Left renal pelvis (tissue), 4 donors: Measurements from ENCODE around the gene TMEM120B. TPM values are rescaled to one million over a fixed set of nuclear protein-coding genes. Genes with fewer than 3 reads are reported as not detected.
A peak's percentile ranks its signal among the peaks of the same experiment; 100 is the strongest.
"Not testable (repeated sequence)": the region's sequence is repeated elsewhere in the genome, so short reads cannot be mapped to it uniquely, and the experiment has no call there.

Experiments
- DNase-seq, 4 donors: peaks; one replicate each; pipeline ENCODE4 v3.0.0-alpha.2; 2013; ENCODE audit warnings: low read depth in 4 of 4, low spot score in 3 of 4
- polyA plus RNA-seq, 4 donors: library from polyadenylated mRNA; unstranded; fragments of 120-200 nt; gene quantifications; one replicate each; pipeline ENCODE4 v1.2.1, GENCODE V29; 2013; ENCODE audit not compliant: insufficient read length in 4 of 4

Gene TMEM120B
- polyA plus RNA-seq, 4 donors = 7.9 to 13.6 (median 10.3) TPM

- DNase-seq = no peak
These were observed 25.8 kb downstream of the TMEM120B start for GRCh38 chr12:121738340-121738858.

DNA sequence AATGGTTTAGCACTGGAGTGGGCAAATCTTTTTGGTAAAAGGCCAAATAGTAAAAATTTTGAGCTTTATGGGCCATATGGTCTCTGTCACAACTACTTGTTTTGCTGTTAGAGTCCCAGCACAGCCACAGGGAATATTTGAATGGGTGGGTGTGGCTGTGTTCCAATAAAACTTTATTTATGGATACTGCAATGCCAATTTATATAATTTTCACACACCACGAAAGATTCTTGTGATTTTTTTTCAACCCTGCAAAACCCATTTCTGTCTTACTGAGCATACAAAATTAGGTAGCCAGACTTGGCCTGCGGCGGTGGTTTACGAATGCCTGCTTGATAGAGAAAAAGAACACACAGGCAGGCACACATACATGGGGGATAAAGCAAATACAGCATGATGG lies 28.3 kb downstream of the TMEM120B start:
- no peak for DNase-seq

DNA sequence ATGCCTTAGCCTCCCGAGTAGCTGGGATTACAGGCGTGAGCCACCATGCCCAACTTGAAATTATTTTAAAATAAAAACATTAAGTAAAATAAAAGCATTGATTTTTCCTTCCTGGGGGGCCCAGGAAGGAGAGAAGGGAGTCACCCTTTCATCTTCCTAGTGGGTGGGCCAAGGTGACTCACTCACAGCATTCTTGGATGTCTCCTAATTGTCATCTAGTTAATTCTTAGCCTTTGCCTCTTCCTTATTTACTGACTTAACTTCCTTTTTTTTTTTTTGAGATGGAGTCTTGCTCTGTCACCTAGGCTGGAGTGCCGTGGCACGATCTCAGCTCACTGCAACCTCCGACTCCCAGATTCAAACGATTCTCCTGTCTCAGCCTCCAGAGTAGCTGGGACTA lies 29.2 kb downstream of the TMEM120B start:
- no peak for DNase-seq

DNA sequence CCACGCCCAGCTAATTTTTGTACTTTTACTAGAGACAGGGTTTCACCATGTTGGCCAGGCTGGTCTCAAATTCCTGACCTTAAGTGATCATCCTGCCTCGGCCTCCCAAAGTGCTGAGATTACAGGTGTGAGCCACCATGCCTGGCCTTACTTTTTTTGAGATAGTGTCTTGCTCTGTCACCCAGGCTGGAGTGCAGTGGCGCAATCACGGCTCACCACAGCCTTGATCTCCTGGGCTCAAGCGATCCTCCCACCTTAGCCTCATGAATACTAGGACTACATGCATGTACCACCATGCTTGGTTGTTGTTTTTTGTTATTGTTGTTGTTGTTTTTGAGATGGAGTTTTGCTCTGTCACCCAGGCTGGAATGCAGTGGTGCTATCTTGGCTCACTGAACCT lies 33.0 kb downstream of the TMEM120B start:
- DNase-seq = not testable (repeated sequence)

DNA sequence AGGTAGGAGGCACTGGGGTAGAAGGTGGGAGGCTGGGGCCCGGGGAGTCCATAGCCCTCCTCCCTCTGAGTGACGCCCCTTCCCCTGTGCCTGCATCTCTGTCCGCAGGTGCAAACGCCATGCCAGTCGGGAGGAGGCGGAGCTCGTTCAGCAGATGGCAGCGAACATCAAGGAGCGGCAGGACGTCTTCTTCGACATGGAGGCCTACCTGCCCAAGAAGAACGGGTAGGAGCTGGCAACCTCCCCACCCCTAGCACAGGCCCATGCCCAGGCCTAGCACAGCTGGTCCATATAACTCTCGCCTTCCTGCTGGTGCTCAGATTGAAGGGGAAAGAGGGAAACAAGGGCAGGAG lies 35.6 kb downstream of the TMEM120B start:
- no peak for DNase-seq

DNA sequence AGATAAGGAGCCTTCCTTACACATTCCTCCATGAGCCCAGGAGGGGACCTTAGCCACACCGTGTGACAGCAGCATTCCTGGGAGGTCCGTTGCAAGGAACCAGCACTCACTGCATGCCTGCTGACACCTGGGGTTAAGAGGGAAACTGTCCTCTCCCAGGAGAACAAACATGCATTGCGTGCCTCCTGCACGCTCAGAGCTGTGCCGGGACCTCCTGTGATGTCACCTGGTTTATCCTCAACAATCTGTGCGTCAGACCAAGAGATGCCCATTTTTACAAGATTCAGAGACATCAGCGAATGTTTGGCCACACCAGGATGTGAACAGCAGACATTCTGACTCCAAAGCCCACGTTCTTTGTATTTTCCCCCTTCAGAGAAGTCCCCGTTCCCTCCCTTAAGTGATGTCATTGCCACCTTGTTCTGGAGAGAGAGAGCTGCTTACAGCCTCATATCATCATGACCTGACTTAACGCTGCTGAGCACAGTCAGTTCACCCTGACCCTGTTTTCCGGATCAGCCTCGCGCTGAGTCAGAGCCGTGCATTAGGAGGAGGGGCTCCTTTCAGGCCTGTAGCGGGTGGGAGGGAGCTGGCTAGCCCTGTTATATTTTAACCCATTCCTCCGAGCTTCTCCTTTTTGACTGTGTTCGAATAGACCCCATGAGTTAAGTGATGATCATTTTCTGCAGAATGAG lies 36.2 kb downstream of the TMEM120B start:
- DNase-seq = peak in 2 of 4 donors; percentile 56 to 69

DNA sequence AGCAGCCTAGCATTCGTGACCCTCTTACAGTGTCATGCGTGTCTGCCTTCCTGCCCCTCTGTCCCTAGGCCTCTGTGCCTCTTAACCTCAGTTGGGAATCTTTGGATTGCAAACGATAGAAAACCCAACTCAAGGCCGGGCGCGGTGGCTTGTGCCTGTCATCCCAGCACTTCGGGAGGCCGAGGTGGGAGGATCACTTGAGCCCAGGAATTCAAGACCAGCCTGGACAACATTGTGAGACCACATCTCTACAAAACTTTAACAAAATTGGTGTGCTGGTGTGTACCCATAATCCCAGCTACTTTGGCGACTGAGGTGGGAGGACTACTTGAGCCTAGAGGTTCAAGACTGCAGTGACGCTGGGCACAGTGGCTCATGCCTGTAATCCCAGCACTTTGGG lies 36.7 kb downstream of the TMEM120B start:
- DNase-seq = no peak

DNA sequence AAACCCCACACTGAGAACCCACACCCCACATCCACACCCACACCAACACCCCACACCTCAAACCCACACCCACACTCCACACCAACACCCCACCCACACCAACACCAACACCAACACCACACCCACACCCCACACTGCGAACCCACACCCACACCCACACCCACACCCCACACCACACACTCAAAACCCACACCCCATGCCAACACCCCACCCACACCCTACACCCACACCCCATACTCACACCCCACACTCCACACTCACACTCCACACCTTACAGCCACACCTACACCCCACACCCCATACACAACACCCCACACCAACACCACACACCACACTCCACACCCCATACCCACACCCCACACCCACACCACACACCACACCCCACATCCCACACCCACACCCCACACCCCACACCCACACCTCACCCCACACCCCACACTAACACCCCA lies 38.0 kb downstream of the TMEM120B start:
- no peak for DNase-seq

GRCh38 chr12:121751034-121751433 lies 38.5 kb downstream of the TMEM120B start:
- DNase-seq = no peak

GRCh38 chr12:121751749-121752351 lies 39.3 kb downstream of the TMEM120B start:
- DNase-seq = no peak

DNA sequence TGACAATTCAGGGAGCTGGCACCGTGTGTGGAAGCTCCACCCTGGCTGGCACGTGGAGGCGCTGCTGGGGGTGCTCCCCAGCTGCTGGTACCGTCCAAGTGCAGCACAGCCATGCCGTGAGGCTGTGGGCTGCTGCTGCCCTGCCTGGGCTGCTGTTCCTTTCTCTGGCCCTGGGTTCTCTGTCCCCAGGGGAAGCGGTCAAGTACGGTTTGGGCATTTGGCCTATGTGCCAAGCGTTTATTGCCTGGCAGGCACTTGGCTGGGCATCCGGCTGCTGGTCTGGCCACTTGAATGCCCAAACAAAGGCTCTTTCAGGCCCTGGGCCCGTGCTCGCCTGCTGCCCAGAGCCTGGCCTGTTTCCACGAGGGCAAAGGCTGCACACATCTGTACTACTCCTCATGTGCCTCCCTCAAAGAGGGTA lies 41.3 kb downstream of the TMEM120B start:
- DNase-seq = no peak

GRCh38 chr12:121754836-121755235 lies 42.3 kb downstream of the TMEM120B start:
- no peak for DNase-seq

DNA sequence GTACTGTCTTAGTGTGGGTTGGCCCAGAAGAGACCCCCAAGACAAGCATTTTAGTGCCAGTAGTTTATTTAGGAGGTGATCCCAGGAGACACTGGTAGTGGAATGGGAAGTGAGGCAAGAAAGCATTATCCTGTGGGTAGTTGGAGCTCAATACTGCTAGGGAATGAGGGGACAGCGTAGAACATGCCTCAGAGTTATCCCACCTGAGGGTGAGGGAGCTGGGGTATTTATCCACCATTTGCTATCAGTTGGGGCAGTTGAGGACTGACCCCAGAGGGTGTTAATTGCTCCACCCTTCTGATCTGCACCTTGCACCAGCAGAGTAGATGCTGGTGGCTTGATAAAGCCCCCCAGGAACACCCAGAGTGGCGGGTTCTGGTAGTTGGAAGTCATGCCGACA lies 43.0 kb downstream of the TMEM120B start:
- no peak for DNase-seq

- DNase-seq = not testable (repeated sequence)
These were observed 46.0 kb downstream of the TMEM120B start for GRCh38 chr12:121758536-121758935.

- no peak for DNase-seq
These were observed 49.7 kb downstream of the TMEM120B start for GRCh38 chr12:121762269-121762668.

DNA sequence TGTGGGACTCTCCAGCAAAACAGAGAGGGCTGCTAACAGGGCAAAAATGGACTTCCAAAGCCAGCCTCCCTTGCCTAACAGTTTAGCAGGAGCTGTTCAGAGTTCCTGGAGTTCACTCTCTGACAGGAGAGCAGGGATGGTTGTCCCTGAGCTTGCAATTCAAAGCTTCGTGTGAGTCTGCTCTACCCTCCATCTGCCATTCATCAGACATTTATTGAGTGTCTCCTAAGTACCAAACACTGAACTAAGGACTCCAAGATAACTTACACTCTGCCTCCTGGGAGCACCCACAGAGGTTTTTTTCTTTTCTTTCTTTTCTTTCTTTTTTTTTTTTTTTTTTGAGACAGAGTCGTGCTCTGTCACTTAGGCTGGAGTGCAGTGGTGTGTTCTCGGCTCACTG lies 52.3 kb downstream of the TMEM120B start:
- no peak for DNase-seq

- no peak for DNase-seq
These were observed 53.0 kb downstream of the TMEM120B start for GRCh38 chr12:121765573-121765972.

DNA sequence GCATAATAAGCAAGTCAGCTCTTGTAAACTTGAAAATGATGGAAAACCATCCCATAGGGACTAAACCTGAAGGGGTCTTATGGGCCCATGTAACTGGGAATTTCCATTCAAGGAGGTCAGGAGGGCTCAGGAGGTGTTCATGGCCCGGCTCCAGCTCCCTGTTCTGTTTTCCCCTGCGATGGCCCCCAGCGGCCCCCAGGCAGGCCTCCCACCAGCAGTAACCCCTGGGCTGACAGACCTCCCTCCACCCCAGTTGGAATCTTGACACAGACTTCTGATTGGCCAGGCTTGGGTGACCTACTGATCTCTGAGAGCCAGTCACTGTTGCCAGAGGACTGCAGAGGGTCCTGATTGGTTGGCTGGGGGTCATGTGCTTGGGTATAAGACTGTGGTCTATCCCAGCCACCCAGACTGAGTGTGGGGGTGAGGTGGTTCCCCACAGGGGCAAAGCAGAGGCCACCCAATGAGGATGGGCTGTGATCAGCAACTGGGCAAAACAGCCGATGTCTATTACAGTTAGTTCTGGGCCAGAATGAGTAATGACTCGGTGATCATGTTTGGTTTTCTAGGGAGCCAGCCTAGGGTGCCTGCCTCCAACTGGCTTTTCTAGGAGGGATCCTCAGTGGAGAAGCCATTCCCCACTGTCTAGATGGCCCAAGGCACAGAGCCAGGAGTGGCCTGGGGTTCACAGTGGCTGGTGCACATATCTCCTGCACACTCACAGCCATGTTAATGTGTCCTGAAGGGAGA lies 53.9 kb downstream of the TMEM120B start:
- no peak for DNase-seq

- DNase-seq = no peak
These were observed 55.0 kb downstream of the TMEM120B start for GRCh38 chr12:121767525-121768016.

GRCh38 chr12:121769297-121769830 lies 56.8 kb downstream of the TMEM120B start:
- DNase-seq = no peak

GRCh38 chr12:121769831-121770301 lies 57.3 kb downstream of the TMEM120B start:
- no peak for DNase-seq
